Mesenchymal stem cell (in vitro differentiated cells and primary cell): Measurements from ENCODE around the gene NFATC3.

ENCODE experiments used
- DNase-seq: peaks from one replicate; pipeline ENCODE4 v3.0.0-alpha.2; 2013
- H2AFZ ChIP-seq: one replicate; pipeline ENCODE4 v1.6.1; 2013; ENCODE audit warnings: low read depth, mild to moderate bottlenecking, control low read depth, inconsistent platforms, low read length, moderate library complexity
- H2AK5ac ChIP-seq: 2 replicates; pipeline ENCODE4 v1.6.1; 2013; ENCODE audit warnings: low read length, moderate library complexity, mild to moderate bottlenecking, inconsistent platforms; ENCODE audit not compliant: severe bottlenecking
- H2BK120ac ChIP-seq: one replicate; pipeline ENCODE4 v1.6.1; 2013; ENCODE audit warnings: low read depth, mild to moderate bottlenecking, inconsistent platforms, low read length, moderate library complexity
- H2BK12ac ChIP-seq, 2 experiments: one replicate each; pipeline ENCODE4 v1.6.1; 2013; ENCODE audit warnings: inconsistent platforms in 2 of 2, low read length in 2 of 2, mild to moderate bottlenecking in 2 of 2, moderate library complexity in 2 of 2, control low read depth in 1 of 2
- H2BK15ac ChIP-seq: one replicate; pipeline ENCODE4 v1.6.1; 2013; ENCODE audit warnings: mild to moderate bottlenecking, low read depth, inconsistent platforms; ENCODE audit not compliant: poor library complexity, severe bottlenecking
- H2BK5ac ChIP-seq: 2 replicates; pipeline ENCODE4 v1.6.1; 2013; ENCODE audit warnings: low read depth, mild to moderate bottlenecking, low read length, control low read depth, inconsistent platforms; ENCODE audit not compliant: poor library complexity, severe bottlenecking
- H3K14ac ChIP-seq, 2 experiments: one replicate each; pipeline ENCODE4 v1.6.1; 2013; ENCODE audit warnings: inconsistent platforms in 2 of 2, low read length in 2 of 2, control low read depth in 1 of 2, mild to moderate bottlenecking in 1 of 2, moderate library complexity in 1 of 2
- H3K18ac ChIP-seq, 2 experiments: one replicate each; pipeline ENCODE4 v1.6.1; 2013; ENCODE audit warnings: inconsistent platforms in 2 of 2, low read length in 2 of 2, control low read depth in 1 of 2, low read depth in 1 of 2, mild to moderate bottlenecking in 1 of 2
- H3K23ac ChIP-seq, 2 experiments: one replicate each; pipeline ENCODE4 v1.6.1; 2013; ENCODE audit warnings: inconsistent platforms in 2 of 2, low read length in 2 of 2, mild to moderate bottlenecking in 2 of 2, moderate library complexity in 2 of 2, control low read depth in 1 of 2
- H3K27ac ChIP-seq: 2 replicates; pipeline ENCODE4 v1.5.1; 2013; ENCODE audit warnings: mild to moderate bottlenecking, moderate library complexity, low read length, control low read depth, inconsistent platforms; ENCODE audit not compliant: poor library complexity, severe bottlenecking
- H3K27me3 ChIP-seq, 2 experiments: 2 replicates each; pipeline versions ENCODE4 v1.6.1 to v1.7.0; 2013; ENCODE audit warnings: low read length in 2 of 2, mild to moderate bottlenecking in 2 of 2, moderate library complexity in 2 of 2, control low read depth in 1 of 2, inconsistent platforms in 1 of 2; ENCODE audit not compliant: control insufficient read depth in 1 of 2, insufficient read depth in 1 of 2
- H3K36me3 ChIP-seq, 2 experiments: 2 replicates each; pipeline versions ENCODE4 v1.6.1 to v1.7.0; 2013; ENCODE audit warnings: low read length in 2 of 2, control low read depth in 1 of 2, inconsistent platforms in 1 of 2, low read depth in 1 of 2, mild to moderate bottlenecking in 1 of 2; ENCODE audit not compliant: insufficient read depth in 2 of 2, control insufficient read depth in 1 of 2
- H3K4ac ChIP-seq, 2 experiments: one replicate each; pipeline ENCODE4 v1.6.1; 2013; ENCODE audit warnings: inconsistent platforms in 2 of 2, low read length in 2 of 2, mild to moderate bottlenecking in 2 of 2, moderate library complexity in 2 of 2, control low read depth in 1 of 2, low read depth in 1 of 2
- H3K4me1 ChIP-seq: 2 replicates; pipeline ENCODE4 v1.6.1; 2013; ENCODE audit warnings: low read depth, low read length, control low read depth; ENCODE audit not compliant: control insufficient read depth, insufficient read depth
- H3K4me2 ChIP-seq: 2 replicates; pipeline ENCODE4 v1.6.1; 2013; ENCODE audit warnings: low read length, mild to moderate bottlenecking, inconsistent platforms; ENCODE audit not compliant: poor library complexity, severe bottlenecking
- H3K4me3 ChIP-seq, 2 experiments: 2 replicates each; pipeline versions ENCODE4 v1.5.1 to v1.7.0; 2013; ENCODE audit warnings: low read length in 2 of 2, mild to moderate bottlenecking in 2 of 2, control low read depth in 1 of 2, low read depth in 1 of 2; ENCODE audit not compliant: insufficient read depth in 1 of 2
- H3K79me1 ChIP-seq: replicated peaks from 2 replicates; pipeline ENCODE4 v1.6.1; 2013; ENCODE audit warnings: mild to moderate bottlenecking, control low read depth, low read length, inconsistent platforms; ENCODE audit not compliant: poor library complexity, severe bottlenecking
- H3K9ac ChIP-seq: 2 replicates; pipeline ENCODE4 v1.7.0; 2013; ENCODE audit warnings: mild to moderate bottlenecking, low read length, moderate library complexity
- H3K9me3 ChIP-seq: 2 replicates; pipeline ENCODE4 v1.7.0; 2013; ENCODE audit warnings: mild to moderate bottlenecking, low read length; ENCODE audit not compliant: control insufficient read depth
- H4K8ac ChIP-seq: one replicate; pipeline ENCODE4 v1.6.1; 2013; ENCODE audit warnings: inconsistent platforms, mild to moderate bottlenecking, low read length, moderate library complexity
- H4K91ac ChIP-seq: one replicate; pipeline ENCODE4 v1.6.1; 2013; ENCODE audit warnings: mild to moderate bottlenecking, low read length, inconsistent platforms
- WGBS: methylation state at CpG from one replicate; pipeline ENCODE4 v1.1.7; 2013; ENCODE audit warnings: mixed read lengths; 5-methylcytosine and 5-hydroxymethylcytosine counted together

Gene NFATC3

DNA sequence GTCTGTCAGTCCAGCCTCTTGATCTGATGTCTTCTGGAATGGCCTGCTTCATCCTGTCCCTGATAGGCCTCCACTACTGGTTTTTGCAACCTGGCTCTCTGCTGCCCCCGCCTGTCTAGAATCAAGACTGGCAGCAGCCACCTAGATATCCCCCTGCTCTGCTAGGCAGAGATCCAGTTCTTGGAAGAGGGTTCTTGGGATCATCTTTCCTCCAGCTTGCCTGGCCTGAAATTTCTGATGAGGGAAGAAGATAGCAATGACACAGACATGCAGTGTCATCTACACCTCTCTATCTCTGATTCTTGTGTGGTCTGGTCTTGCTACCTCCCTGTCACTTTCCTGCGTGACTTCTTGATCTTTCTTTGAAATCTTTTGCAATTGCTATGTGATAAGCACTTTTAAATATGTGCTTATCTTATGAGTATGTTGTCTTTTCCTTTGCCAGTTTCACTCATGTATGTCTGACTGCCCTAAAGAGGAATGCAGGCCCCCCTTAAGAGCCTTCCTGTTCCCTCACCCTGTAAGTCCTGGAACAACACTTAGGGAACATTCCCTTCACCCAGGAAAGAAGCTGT, 20.3 kb upstream of the NFATC3 start:
- Histone ChIP-seq H3K18ac (no peak overlapping the region), H4K8ac (peak overlapping the region; percentile 70), H3K4me2 (peak overlapping the region; percentile 7), H3K9ac (peak overlapping the region; percentile 50), H3K4me3 (no peak overlapping the region), H2AFZ (no peak overlapping the region), H2BK12ac (peak overlapping the region in 1 of 2 experiments; percentile 12), H3K23ac (no peak overlapping the region), H3K4ac (no peak overlapping the region), H4K91ac (no peak overlapping the region), H3K36me3 (peaks cover 22 to 25% of the 10 kb centered on the region in 2 experiments), H2BK15ac (no peak overlapping the region), H3K9me3 (no peaks in the 10 kb centered on the region), H3K14ac (no peak overlapping the region), H2AK5ac (no peak overlapping the region), H2BK120ac (peak overlapping the region; percentile 90), H3K27ac (peak overlapping the region; percentile 86), H3K79me1 (no peaks in the 10 kb centered on the region), H2BK5ac (no peak overlapping the region), H3K4me1 (peaks cover 16% of the 10 kb centered on the region), H3K27me3 (no peaks in the 10 kb centered on the region)
- WGBS: 0% methylated on average over 1 of the region's 2 CpGs
- peak; percentile 72 for DNase-seq

DNA sequence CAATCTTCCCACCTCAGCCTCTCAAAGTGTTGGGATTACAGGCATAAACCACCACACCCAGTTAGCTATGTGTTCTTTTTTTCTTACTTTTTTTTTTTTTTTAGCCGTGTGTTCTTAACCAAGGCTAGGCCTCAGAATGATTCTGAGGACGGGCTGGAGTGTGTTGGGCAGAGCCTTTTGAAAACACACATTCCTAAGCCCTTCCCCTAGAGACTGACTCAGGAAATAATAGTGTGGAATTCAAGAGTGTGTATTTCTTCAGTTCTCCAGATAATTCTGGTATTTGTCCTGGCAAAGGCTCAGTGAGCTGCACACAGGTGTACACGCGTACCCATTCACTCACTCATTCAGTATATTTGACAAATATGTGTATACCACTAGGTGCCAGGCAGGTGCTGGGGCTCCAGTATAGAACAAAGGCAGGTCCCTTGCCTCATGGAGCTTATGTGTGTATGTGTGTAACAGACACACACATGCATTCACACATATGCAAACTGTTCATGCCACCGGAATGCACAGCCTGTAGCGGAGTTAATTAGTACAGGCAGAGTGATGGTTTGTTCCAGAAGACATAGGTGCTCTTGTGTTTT, 19.4 kb upstream of the NFATC3 start:
- 98% methylated on average over 2 of the region's 6 CpGs for WGBS
- Histone ChIP-seq H3K36me3 (peaks cover 25 to 31% of the 10 kb centered on the region in 2 experiments), H2BK12ac (no peak overlapping the region), H3K79me1 (no peaks in the 10 kb centered on the region), H3K27me3 (no peaks in the 10 kb centered on the region), H3K23ac (no peak overlapping the region), H3K9me3 (no peaks in the 10 kb centered on the region), H3K14ac (no peak overlapping the region), H3K18ac (peak overlapping the region in 1 of 2 experiments; percentile 25), H4K91ac (peak overlapping the region; percentile 27), H3K4me2 (no peak overlapping the region), H3K4me1 (peaks cover 20% of the 10 kb centered on the region), H2BK120ac (no peak overlapping the region), H3K4me3 (no peak overlapping the region), H3K27ac (peak overlapping the region; percentile 86), H3K9ac (peak overlapping the region; percentile 50), H2BK5ac (no peak overlapping the region), H3K4ac (no peak overlapping the region), H4K8ac (no peak overlapping the region), H2AFZ (no peak overlapping the region), H2BK15ac (no peak overlapping the region), H2AK5ac (no peak overlapping the region)
- peak; percentile 58 for DNase-seq

DNA sequence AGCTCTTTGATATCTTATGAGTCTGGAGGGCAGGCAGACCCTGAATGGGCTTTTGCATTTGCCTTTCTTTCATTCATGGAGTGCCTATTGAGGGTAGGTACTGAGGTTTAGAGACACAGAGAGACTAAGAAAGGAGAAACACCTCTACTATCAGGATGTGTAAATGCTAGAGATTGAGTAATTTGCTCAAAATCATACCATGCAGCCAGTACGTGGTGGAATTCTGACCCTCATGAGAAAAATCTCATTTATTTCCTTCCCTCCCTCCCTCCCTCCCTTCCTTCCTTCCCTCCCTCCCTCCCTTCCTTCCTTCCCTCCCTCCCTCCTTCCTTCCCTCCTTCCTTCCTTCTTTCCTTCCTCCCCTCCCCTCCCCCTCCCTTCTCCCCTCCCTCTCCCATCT, 18.4 kb upstream of the NFATC3 start:
- H3K4me3 ChIP-seq: no peak overlapping the region
- no peak overlapping the region for H3K18ac ChIP-seq
- no peak overlapping the region for H3K4me2 ChIP-seq
- no peak overlapping the region for H4K8ac ChIP-seq
- WGBS: 100% methylated on average over 1 of the region's 1 CpG
- H2BK120ac ChIP-seq: no peak overlapping the region
- H3K4ac ChIP-seq: no peak overlapping the region
- H3K36me3 ChIP-seq: peaks cover 26 to 28% of the 10 kb centered on the region in 2 experiments
- no peak overlapping the region for H3K14ac ChIP-seq
- H3K9me3 ChIP-seq: no peaks in the 10 kb centered on the region
- no peak overlapping the region for H3K9ac ChIP-seq
- no peak overlapping the region for H2BK15ac ChIP-seq
- H2AFZ ChIP-seq: no peak overlapping the region
- no peak overlapping the region for H2BK12ac ChIP-seq
- no peak overlapping the region for H3K23ac ChIP-seq
- no peak overlapping the region for H4K91ac ChIP-seq
- no peak overlapping the region for H3K27ac ChIP-seq
- H3K4me1 ChIP-seq: peaks cover 21% of the 10 kb centered on the region
- H2AK5ac ChIP-seq: no peak overlapping the region
- no peak for DNase-seq
- no peaks in the 10 kb centered on the region for H3K79me1 ChIP-seq
- H3K27me3 ChIP-seq: no peaks in the 10 kb centered on the region
- H2BK5ac ChIP-seq: no peak overlapping the region

DNA sequence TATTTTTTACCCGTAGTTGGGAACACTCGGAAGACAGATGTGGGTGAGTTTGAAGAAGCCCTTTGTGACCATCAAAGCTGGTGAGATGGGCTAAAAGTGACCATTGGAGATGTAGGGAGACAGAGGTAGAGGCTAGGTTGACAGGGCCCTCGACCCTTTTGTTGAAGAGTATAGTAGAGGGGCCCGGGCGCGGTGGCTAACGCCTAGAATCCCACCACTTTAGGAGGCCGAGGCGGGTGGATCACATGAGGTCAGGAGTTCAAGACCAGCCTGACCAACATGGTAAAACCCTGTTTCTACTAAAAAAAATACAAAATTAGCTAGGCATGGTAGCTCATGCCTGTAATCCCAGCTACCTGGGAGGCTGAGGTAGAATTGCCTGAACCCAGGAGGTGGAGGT, 16.2 kb upstream of the NFATC3 start:
- H3K18ac ChIP-seq: no peak overlapping the region
- no peak overlapping the region for H3K4me2 ChIP-seq
- H3K27me3 ChIP-seq: no peaks in the 10 kb centered on the region
- no peak overlapping the region for H2BK120ac ChIP-seq
- no peak overlapping the region for H4K91ac ChIP-seq
- H3K9ac ChIP-seq: no peak overlapping the region
- no peak overlapping the region for H2BK5ac ChIP-seq
- no peak overlapping the region for H3K4ac ChIP-seq
- H3K36me3 ChIP-seq: peaks cover 23 to 37% of the 10 kb centered on the region in 2 experiments
- H3K4me3 ChIP-seq: no peak overlapping the region
- H2BK12ac ChIP-seq: no peak overlapping the region
- no peak for DNase-seq
- H2BK15ac ChIP-seq: no peak overlapping the region
- no peaks in the 10 kb centered on the region for H3K79me1 ChIP-seq
- no peak overlapping the region for H2AK5ac ChIP-seq
- no peak overlapping the region for H3K27ac ChIP-seq
- WGBS: over 99% methylated on average over 7 of the region's 9 CpGs
- H3K23ac ChIP-seq: no peak overlapping the region
- H3K9me3 ChIP-seq: no peaks in the 10 kb centered on the region
- no peak overlapping the region for H4K8ac ChIP-seq
- no peak overlapping the region for H2AFZ ChIP-seq
- H3K14ac ChIP-seq: no peak overlapping the region
- H3K4me1 ChIP-seq: peaks cover 30% of the 10 kb centered on the region
